ENCODE measurements around the gene HSD17B3.

- no peak for TF ChIP-seq POLR2A (IDR thresholded peaks at IDR 0.05; ENCODE audit: low read depth, low read length)
- TF ChIP-seq POLR2AphosphoS5 (IDR thresholded peaks at IDR 0.05; ENCODE audit: low read depth, low read length) = no peak
These were observed 7.9 kb upstream of the HSD17B3 start for GRCh38 chr9:96309850-96310249.

All from GM12892 (cell line).